Ramos (cell line): ENCODE data around the gene CCDC40.

Source experiments
- in situ Hi-C: fragments of 300-500 bp; cut with MboI; formaldehyde crosslinking; loops from one replicate; pipeline ENCODE4 v1.14.3; 2022; ENCODE audit warnings: low sequenced_read_pairs; ENCODE audit not compliant: unreplicated experiment

CCDC40 gene

GRCh38 chr17:80018917-80019651 is 17.4 kb upstream of the CCDC40 start:
- in situ Hi-C loops, result no loop called here

DNA sequence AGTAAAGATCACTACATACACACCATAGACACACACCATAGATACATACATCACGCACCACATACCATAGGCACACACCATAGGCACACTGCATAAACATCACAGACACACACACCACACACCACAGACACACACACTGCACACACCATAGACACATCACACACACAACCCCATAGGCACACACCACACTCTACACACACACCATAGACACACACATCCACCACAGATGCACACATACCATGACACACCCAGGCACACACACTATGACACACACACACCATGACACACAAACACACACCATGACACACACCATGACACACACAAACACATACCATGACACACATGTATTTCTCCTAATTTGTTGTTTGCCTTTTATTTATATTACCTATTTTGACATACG is 14.8 kb upstream of the CCDC40 start:
- in situ Hi-C loops, result no loop called here

- in situ Hi-C loops, result no loop called here
Observed at GRCh38 chr17:80023481-80024205, 12.8 kb upstream of the CCDC40 start.

DNA sequence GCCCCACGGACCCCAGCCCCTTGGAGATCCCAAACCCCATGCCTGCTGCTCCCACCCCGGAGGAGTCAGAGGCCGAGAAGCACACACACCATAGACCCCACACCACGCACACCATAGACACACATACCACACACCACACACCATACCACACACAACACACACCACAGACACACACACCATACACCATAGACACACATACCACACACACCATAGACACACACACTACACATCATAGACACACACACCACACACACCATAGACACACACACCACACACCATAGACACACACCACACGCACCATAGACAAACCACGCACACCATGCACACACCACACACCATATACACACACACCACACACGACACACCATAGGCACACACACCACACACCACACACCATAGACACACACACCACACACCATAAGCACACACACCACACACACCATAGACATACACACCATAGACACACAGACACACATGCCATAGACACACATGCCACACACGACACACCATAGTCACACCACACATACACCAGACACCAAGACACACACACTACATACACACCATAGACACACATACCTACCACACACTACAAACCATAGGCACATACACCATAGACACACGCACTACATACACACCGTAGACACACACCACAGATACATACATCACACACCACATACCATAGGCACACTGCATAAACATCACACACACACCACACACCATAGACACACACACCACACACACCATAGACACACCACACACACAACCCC is 12.1 kb upstream of the CCDC40 start:
- in situ Hi-C loops, result no loop called here

DNA sequence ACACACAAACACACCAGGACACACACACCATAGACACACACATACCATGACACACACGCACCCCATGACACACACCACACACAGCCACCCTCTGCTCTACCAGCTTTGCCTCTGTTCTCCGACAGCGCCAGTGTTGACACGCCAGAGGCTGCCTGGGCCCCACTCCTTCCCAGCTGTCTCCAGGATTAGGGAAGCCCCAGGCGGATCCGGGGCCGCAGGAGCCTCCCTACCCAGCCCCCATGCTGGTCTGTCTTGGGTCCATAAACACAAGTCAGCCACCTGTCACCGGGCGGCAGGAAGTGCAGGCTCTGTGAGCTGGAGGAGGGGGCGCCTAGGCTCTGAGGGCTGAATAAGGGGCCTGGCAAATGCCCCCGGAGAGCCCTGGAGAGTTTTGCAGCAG is 11.3 kb upstream of the CCDC40 start:
- in situ Hi-C loops, result no loop called here

DNA sequence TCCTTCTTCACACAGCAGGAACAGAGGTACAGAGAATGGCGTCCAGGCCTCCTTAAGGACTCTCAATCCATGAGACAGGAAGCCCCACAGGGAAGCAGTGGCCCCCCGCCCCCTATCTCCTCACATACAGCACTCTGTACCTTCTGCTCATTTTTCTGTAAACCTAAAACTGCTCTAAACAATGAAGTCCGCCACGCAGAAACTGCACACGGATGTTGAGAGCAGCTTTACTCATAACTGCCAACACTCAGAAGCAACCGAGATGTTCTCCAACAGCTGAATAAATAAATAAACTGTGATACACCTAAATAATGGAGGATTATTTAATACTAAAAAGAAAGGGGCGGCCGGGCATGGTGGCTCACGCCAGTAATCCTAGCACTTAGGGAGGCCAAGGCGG is 10.6 kb upstream of the CCDC40 start:
- in situ Hi-C loops, result no loop called here

GRCh38 chr17:80026359-80027042 is 9.9 kb upstream of the CCDC40 start:
- in situ Hi-C loops, result no loop called here

DNA sequence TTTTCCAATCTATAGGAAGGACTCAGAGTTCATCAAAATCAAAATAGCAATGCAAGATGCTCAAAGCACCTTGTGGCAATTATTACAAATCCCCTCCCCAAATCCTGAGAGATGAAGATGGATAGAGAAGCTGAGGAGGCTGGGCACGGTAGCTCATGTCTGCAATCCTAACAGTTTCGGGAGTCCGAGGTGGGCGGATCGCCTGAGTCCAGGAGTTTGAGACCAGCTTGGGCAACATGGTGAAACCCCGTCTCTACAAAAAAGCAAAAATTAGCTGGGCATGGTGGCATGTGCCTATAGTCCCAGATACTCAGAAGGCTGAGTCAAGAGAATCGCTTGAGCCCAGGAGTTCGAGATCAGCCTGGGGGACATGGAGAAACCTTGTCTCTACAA is 9.4 kb upstream of the CCDC40 start:
- in situ Hi-C loops, result no loop called here

- in situ Hi-C loops, result no loop called here
Observed at GRCh38 chr17:80028030-80028429, 8.4 kb upstream of the CCDC40 start.

- in situ Hi-C loops, result no loop called here
Observed at GRCh38 chr17:80029258-80029974, 7.0 kb upstream of the CCDC40 start.

DNA sequence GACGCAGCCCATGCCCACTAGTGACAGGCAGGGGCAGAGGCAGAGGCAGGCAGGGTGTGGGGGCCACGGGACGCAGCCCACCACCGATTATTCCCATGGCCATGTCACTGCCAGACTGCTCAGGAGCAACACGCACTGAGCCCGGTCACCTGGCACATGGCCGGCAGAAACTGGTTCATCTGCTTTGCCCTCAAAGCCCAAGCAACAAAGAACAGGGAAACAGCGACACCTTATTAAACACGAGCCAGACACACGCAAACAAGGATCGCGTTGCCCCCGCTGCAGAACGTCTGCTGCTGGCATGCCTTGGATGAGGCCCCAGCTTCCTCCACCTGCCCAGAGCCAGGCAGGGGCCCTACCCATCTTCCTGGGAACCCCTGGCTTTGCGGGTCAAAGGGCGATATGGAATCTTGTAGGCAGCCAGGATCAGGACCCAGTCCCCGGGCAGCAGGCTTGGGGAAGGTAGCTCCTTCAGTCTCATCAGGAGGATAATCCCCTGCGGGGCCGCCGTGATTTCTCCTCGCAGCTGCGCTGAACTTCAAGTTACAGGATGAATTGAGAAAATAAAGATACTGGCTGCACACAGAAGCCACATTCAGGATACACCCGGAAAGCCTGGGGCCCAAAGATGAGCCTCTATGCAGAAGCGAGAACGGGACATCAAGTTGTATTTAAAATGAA is 5.6 kb upstream of the CCDC40 start:
- in situ Hi-C loops, result no loop called here

DNA sequence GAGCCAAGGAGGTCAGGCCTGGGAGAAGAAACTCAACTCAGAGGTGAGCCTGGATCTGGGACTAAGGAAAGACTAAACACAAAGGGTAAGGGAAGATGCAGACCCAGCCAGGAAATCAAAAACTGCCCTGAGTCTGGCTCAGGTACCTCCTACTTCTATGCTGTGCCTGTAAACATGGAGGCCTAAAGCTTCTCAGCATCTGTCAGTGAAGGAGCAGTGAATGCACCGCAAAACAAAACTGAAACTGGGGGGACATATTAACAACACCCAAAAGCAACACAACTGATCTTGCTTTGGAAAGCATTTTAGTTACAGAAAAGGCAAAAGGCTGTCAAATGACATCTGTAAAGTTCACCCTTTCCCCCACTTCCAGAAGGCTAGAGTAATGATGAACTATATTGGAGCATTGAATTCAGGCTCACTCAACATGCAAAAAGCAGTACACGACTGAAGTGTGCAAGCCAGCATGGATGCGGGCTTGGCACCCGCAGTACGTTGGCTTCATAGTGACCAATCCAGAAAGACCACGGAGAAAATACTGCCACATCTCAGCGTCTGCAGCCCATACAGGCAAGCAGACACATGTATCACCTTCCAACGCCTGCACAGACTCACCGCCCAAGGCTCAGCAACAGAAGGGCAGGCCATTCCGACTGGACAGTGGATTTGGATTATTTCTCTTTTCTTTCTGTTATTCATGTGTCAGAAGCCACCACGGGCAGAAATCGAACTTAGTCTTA is 4.6 kb upstream of the CCDC40 start:
- in situ Hi-C loops, result no loop called here

DNA sequence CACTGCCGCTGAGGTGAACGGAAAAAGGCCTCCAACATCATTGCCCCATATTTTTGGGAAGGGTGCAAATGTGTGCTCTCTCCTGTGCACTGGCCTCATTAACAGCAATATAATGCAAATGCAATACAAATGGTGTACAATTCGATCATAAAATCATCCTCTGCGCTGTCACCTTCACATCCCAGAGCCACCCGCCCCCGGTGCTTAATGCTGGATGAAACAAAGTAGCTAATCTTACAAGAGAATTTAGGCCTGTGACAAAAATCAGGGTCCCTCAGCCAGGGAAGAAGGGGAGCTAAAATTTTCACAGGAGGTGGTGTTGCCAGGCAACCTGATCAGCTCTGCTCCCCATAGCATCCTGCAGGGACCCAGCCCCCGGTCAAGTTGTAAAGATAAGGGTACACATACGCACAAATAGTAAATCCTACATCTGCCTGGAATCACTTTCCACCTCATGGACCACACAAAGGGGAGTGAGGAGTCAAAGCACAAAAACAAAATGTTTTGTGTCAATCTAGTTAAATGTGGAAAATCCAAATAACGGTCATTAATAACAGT is 3.7 kb upstream of the CCDC40 start:
- in situ Hi-C loops, result no loop called here

DNA sequence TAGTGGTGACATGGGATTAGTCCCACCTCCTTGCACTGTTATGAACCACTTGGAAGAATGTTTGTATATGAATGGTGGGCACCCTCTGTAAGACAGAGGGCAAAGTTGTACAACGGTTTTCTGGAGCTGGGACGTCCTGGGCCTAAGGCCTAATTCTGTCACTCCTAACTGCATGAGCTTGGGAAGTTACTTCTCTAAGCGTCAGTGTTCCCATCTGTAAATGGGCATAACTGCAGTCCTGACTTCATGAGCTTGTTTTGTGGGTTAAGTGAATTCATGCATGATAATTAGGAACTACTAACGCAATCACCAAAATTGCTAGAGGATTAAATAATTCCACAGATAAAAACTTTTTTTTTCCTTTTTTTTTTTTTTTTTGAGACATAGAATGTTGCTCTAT is 2.6 kb upstream of the CCDC40 start:
- in situ Hi-C loops, result no loop called here

DNA sequence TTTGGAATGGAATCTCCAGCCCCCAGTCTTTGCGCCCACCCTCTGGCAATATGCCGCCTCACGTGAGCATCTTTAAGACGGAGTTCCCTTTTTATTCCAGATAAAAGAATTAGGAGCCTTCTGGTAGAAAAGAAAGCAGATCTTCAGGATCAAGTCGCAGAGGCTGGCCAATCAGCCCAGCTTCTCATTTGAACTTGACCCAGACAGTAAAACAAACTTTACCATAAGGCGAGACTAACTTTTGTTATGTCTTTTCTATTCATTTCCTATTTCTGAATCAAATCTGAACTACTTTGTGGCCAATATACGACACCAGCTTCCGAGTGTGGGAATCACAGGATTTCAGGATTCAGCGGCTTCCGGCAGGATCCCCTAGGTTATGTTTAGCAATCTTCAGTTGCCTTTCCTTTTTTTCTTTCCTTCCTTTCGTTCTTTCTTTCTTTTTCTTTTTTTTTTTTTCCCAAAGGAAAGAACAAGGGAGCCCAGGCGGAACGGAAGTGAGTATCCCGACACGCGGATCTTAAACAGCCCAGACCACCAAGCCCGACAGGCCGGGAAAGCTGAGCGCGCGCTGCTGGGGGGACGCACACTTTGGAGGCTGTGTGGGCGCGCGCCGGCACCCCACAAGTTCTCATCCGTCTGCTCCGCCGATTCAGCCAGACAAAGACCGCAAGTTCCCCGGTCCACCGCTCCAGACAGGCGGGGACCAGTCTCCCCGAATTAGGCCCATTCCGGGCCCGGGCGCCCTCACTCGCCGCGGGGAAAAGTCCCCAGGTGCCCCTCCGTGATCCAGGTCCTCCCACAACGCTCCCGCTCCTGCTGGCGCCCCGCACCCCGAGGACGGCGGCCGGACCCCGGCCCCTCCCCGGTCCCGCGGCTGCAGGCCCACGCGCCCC is 1.4 kb upstream of the CCDC40 start:
- in situ Hi-C loops, result no loop called here

DNA sequence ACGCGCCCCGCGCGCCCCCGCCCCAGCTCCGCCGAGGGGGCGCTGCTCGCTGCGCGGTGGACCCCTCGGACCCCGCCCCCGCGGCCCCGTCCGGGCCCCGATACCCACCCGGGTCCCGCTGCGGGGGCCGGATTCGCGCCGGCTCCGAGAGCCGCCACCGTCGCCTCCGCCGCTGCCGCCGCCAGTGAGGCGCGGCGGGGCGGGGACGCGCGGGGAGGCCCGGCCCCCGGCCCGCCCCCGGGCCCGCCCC is 830 bp upstream of the CCDC40 start, which contains the start of gene TBC1D16:
TSS of gene TBC1D16 (minus strand) at position 186 of the 250 bp plus-strand sequence. CDS start 22,325 bp downstream, outside the sequence.
- in situ Hi-C loops, result no loop called here

GRCh38 chr17:80036715-80037477 is 454 bp downstream of the CCDC40 start:
- in situ Hi-C loops, result no loop called here
